ENCODE results near the gene DCUN1D4. TPM values are rescaled to one million over a fixed set of nuclear protein-coding genes. Genes with fewer than 3 reads are reported as not detected.

DCUN1D4 gene
- total RNA-seq, 1 donor: 60.4 TPM

DNA sequence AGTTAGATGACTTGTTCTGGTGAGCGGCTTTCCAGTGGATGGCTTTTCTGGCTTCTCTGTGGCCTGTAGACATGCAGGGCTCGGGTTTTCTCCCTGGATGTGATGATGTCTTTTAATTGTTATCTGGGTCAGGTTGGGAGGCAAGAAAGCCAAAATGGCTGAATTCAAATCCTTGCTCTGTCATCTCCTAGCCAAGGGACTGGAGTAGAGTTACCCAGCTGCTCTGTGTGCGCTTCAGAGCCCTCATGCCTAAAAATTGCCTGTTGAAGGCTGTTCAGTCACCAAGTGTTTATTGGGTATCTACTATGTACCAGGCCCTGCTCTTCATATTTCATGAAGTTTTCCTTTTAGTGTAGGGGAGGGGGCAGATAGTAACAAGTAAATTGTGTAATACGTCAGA lies 7.3 kb downstream of the DCUN1D4 start:
- H3K79me2 ChIP-seq (ENCODE audit: insufficient read depth, low read length): peaks cover 99% of the 10 kb centered on the region
- peaks cover 31% of the 10 kb centered on the region for H4K20me1 ChIP-seq (ENCODE audit: insufficient read depth, low read length)
- no peak overlapping the region for H3K4me3 ChIP-seq (ENCODE audit: insufficient read depth, low read length)
- H3K27me3 ChIP-seq (ENCODE audit: insufficient read depth, low read length): no peaks in the 10 kb centered on the region
- H3K36me3 ChIP-seq (ENCODE audit: insufficient read depth, low read length): no peaks in the 10 kb centered on the region
- peaks cover 20% of the 10 kb centered on the region for H3K4me1 ChIP-seq (ENCODE audit: insufficient read depth, low read length)
- H3K9me3 ChIP-seq (ENCODE audit: low read depth, low read length): no peaks in the 10 kb centered on the region
- no peak overlapping the region for H3K27ac ChIP-seq (ENCODE audit: low read depth, low read length)
- H3K4me2 ChIP-seq (ENCODE audit: insufficient read depth, low read length): no peak overlapping the region
- TF ChIP-seq, protein P1, sequence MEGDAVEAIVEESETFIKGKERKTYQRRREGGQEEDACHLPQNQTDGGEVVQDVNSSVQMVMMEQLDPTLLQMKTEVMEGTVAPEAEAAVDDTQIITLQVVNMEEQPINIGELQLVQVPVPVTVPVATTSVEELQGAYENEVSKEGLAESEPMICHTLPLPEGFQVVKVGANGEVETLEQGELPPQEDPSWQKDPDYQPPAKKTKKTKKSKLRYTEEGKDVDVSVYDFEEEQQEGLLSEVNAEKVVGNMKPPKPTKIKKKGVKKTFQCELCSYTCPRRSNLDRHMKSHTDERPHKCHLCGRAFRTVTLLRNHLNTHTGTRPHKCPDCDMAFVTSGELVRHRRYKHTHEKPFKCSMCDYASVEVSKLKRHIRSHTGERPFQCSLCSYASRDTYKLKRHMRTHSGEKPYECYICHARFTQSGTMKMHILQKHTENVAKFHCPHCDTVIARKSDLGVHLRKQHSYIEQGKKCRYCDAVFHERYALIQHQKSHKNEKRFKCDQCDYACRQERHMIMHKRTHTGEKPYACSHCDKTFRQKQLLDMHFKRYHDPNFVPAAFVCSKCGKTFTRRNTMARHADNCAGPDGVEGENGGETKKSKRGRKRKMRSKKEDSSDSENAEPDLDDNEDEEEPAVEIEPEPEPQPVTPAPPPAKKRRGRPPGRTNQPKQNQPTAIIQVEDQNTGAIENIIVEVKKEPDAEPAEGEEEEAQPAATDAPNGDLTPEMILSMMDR (IDR thresholded peaks at IDR 0.05; ENCODE audit: extremely low read depth, low read depth, low read length): no peak
- no peak overlapping the region for H2AFZ ChIP-seq (ENCODE audit: low read length)
- DNase-seq (ENCODE audit: insufficient read length, low spot score, missing footprints): no peak

DNA sequence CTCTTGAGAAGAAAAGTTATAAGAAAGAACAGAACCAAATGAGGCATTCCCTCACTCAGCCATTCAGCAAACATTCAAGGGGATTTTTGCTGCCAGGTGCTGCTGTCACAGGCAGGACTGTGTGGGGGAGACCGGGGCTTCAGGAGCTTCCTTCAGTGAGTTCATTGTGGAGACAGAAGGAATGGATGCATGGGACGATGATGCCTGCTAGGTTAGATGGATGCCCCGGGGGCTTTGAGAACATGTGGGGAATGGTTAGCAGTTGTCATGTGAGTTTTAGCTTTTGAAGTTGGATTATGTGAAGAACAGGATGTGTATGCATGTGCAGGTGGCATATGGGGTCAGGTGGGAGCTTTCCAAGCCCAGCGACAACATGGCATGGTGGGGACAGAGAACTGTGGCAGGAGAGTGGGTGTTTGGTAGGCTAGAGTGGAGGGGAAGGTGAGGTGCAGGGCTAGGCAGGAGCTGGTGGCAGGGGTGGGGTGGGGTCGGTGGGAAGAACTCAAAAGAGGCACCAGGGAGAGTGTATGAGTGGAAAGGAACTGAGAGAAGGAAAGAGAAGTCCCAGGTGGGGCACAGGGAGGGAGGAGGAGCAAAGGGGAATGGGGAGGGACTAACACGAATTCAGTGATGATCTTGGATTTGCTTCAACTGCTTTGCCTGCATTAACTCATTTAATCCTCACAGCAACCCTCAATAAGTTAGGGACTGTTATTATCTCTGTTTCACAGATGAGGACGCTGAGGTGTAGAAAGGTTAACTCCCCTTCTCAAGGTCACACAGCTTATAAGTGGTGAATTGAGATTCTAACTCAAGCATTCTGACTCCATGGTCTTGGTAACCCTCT lies 8.4 kb downstream of the DCUN1D4 start:
- no peak overlapping the region for H2AFZ ChIP-seq (ENCODE audit: low read length)
- H3K27me3 ChIP-seq (ENCODE audit: insufficient read depth, low read length): no peaks in the 10 kb centered on the region
- peaks cover 27% of the 10 kb centered on the region for H4K20me1 ChIP-seq (ENCODE audit: insufficient read depth, low read length)
- no peak overlapping the region for H3K27ac ChIP-seq (ENCODE audit: low read depth, low read length)
- no peaks in the 10 kb centered on the region for H3K9me3 ChIP-seq (ENCODE audit: low read depth, low read length)
- H3K79me2 ChIP-seq (ENCODE audit: insufficient read depth, low read length): peaks cover 98% of the 10 kb centered on the region
- H3K4me2 ChIP-seq (ENCODE audit: insufficient read depth, low read length): no peak overlapping the region
- no peaks in the 10 kb centered on the region for H3K36me3 ChIP-seq (ENCODE audit: insufficient read depth, low read length)
- DNase-seq (ENCODE audit: insufficient read length, low spot score, missing footprints): no peak
- TF ChIP-seq, protein P1 (IDR thresholded peaks at IDR 0.05; ENCODE audit: extremely low read depth, low read depth, low read length): no peak
- peaks cover 11% of the 10 kb centered on the region for H3K4me1 ChIP-seq (ENCODE audit: insufficient read depth, low read length)
- no peak overlapping the region for H3K4me3 ChIP-seq (ENCODE audit: insufficient read depth, low read length)

DNA sequence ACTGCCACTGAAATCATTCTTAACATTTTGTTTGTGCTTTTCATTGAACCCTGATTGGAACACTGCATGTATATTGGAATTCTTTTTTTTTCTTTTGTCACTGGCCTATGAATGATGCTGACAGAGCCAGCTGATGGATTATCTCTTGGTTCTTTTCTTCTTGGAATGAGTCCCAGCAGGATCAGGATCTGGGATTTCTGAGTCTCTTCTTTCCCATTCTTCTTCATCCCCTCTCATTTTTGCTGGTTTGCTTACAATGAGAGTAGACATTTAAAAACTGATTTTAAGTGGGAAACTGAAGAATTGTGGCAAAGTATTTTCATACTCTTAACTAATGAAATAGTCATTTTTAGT lies 9.0 kb downstream of the DCUN1D4 start:
- Histone ChIP-seq H2AFZ (ENCODE audit: low read length) (no peak overlapping the region), H3K36me3 (ENCODE audit: insufficient read depth, low read length) (no peaks in the 10 kb centered on the region), H3K9me3 (ENCODE audit: low read depth, low read length) (no peaks in the 10 kb centered on the region), H3K4me1 (ENCODE audit: insufficient read depth, low read length) (peaks cover 9% of the 10 kb centered on the region), H3K79me2 (ENCODE audit: insufficient read depth, low read length) (peaks cover 98% of the 10 kb centered on the region), H3K4me3 (ENCODE audit: insufficient read depth, low read length) (no peak overlapping the region), H4K20me1 (ENCODE audit: insufficient read depth, low read length) (peaks cover 21% of the 10 kb centered on the region), H3K27ac (ENCODE audit: low read depth, low read length) (no peak overlapping the region), H3K27me3 (ENCODE audit: insufficient read depth, low read length) (no peaks in the 10 kb centered on the region), H3K4me2 (ENCODE audit: insufficient read depth, low read length) (no peak overlapping the region)
- no peak for DNase-seq (ENCODE audit: insufficient read length, low spot score, missing footprints)
- TF ChIP-seq, protein P1 (IDR thresholded peaks at IDR 0.05; ENCODE audit: extremely low read depth, low read depth, low read length): no peak

DNA sequence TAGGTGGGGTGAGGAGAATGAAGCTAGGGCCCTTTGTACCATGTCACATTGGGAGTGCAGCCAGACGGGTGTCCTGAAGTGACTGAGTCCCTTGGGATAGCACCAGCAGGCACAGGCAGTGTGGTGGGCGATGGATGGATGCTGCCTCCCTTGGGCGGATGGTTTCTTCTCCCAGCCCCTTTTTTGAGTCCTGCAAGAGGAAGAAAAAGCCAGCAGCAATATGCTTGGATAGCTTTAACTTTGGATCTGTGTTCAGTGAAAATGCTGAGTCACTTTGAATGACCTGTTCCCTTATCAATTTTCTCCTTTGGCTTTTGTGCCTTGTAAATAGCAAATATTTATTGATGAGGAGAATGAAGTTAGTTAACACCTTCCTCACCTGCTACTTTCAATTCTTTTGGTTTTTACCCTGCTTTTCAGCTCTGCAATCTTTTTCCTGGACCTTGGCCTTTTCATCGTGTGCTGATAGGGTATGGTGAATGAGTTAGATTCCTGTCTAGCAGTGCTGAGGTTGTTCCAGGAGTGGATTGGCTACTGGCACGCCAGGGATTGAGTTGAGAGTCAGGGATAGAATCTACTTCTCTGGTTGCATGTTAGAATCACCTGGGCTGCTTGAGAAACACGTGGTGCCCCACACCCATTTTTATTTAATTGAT lies 10.2 kb downstream of the DCUN1D4 start:
- DNase-seq (ENCODE audit: insufficient read length, low spot score, missing footprints): no peak
- Histone ChIP-seq H2AFZ (ENCODE audit: low read length) (no peak overlapping the region), H3K4me1 (ENCODE audit: insufficient read depth, low read length) (peaks cover 9% of the 10 kb centered on the region), H3K4me2 (ENCODE audit: insufficient read depth, low read length) (no peak overlapping the region), H4K20me1 (ENCODE audit: insufficient read depth, low read length) (peaks cover 20% of the 10 kb centered on the region), H3K79me2 (ENCODE audit: insufficient read depth, low read length) (peaks cover 98% of the 10 kb centered on the region), H3K9me3 (ENCODE audit: low read depth, low read length) (no peaks in the 10 kb centered on the region), H3K36me3 (ENCODE audit: insufficient read depth, low read length) (no peaks in the 10 kb centered on the region), H3K27ac (ENCODE audit: low read depth, low read length) (peak overlapping the region; percentile 35), H3K27me3 (ENCODE audit: insufficient read depth, low read length) (no peaks in the 10 kb centered on the region), H3K4me3 (ENCODE audit: insufficient read depth, low read length) (no peak overlapping the region)
- TF ChIP-seq, protein P1 (IDR thresholded peaks at IDR 0.05; ENCODE audit: extremely low read depth, low read depth, low read length): no peak

Measured in osteoblast (primary cell).